ENCODE data around the gene CIB4. TPM values are rescaled to one million over a fixed set of nuclear protein-coding genes. Genes with fewer than 3 reads are reported as not detected.

Gene CIB4
- total and polyA plus RNA-seq, 9 of the 15 experiments (the other 6 are each of a cell fraction or from before 2014, with no cell fraction given) = not detected

- no peak for ATAC-seq
- WGBS (ENCODE audit: insufficient coverage, low coverage, missing lambda C conversion rate) = 0% methylated on average over 22 of the region's 27 CpGs
- no peak overlapping the region for H3K27ac ChIP-seq (ENCODE audit: extremely low read depth, low read depth, low read length)
- in situ Hi-C loops (cut with MboI) (no loop called here), intact Hi-C loops (cut with micrococcal nuclease) (no loop called here)
- H3K4me3 ChIP-seq = no peak overlapping the region
- ChIA-PET POLR2A (interaction anchor here (0.7 to 1.1 kb wide), 2 partner anchors 18 to 188 kb away, joined by 3 to 6 read pairs; no protein-coding TSS in a partner anchor), CTCF (ENCODE audit: low intra/inter-chr PET ratio) (no interaction called here)
- no peak overlapping the region for H3K4me2 ChIP-seq (ENCODE audit: insufficient read depth, low read length)
- no TSS peak for BruUV-seq (replicated peaks)
- no peak for DNase-seq (ENCODE audit: extremely low read depth in 1 of 4, low spot score in 3 of 4)
- peaks cover 44 to 67% of the 10 kb centered on the region in 2 experiments for H3K27me3 ChIP-seq (ENCODE audit: control insufficient read depth in 2 of 2, insufficient read depth in 2 of 2, low read length in 2 of 2)
- H3K9ac ChIP-seq (ENCODE audit: insufficient read depth in 1 of 2, low read depth in 2 of 2, low read length in 2 of 2) = no peak overlapping the region
- H3K4me1 ChIP-seq (replicated peaks in 1 of 2; ENCODE audit: control insufficient read depth in 2 of 2, insufficient read depth in 2 of 2, low read length in 2 of 2) = peaks cover 0 to 16% of the 10 kb centered on the region in 2 experiments; a peak in 2 of 5 replicates
- H3K9me3 ChIP-seq (replicated peaks; ENCODE audit: control insufficient read depth, insufficient read depth, low read depth, low read length) = no peaks in the 10 kb centered on the region
- no peaks in the 10 kb centered on the region for H4K20me1 ChIP-seq (replicated peaks; ENCODE audit: control insufficient read depth, insufficient read depth, low read length)
- peaks cover 2% of the 10 kb centered on the region for H3K9me1 ChIP-seq (ENCODE audit: control insufficient read depth, insufficient read depth, low read length)
- FAIRE-seq = no peak
- H3K79me2 ChIP-seq (ENCODE audit: control insufficient read depth, insufficient read depth, low read length) = no peaks in the 10 kb centered on the region
- H3K36me3 ChIP-seq (ENCODE audit: control insufficient read depth, insufficient read depth, low read length) = no peaks in the 10 kb centered on the region
- no peak overlapping the region for H2AFZ ChIP-seq (ENCODE audit: low read depth, low read length)
- no peak for TF ChIP-seq KAT8 (IDR thresholded peaks at IDR 0.05; ENCODE audit: low read depth)
- no peak for TF ChIP-seq TCF7L2 (IDR thresholded peaks at IDR 0.05; ENCODE audit: low read depth, low read length)
- no peak for TF ChIP-seq ZNF239 (CRISPR knock-in tag; IDR thresholded peaks at IDR 0.05)
- TF ChIP-seq MAFK (IDR thresholded peaks at IDR 0.05; ENCODE audit: low read length) = no peak
- TF ChIP-seq DNMT1 (IDR thresholded peaks at IDR 0.05) = no peak
- TF ChIP-seq MGA (IDR thresholded peaks at IDR 0.05) = no peak
- TF ChIP-seq THRB (CRISPR knock-in tag; conservative IDR thresholded peaks at IDR 0.05) = no peak
These were observed 82.7 kb downstream of the CIB4 start for GRCh38 chr2:26558271-26559043.
